K562 (cell line): ENCODE results near the gene PRPF8. TPM values are rescaled to one million over a fixed set of nuclear protein-coding genes. Genes with fewer than 3 reads are reported as not detected.

Source experiments
- BHLHE40 ChIP-seq: IDR thresholded peaks from 2 replicates; pipeline ENCODE4 v1.6.1; 2011; ENCODE audit warnings: low read length, improper control_type of control experiment
- CHCHD3 ChIP-seq: fragments of 250-450 bp; sonication (Bioruptor Pico); IDR thresholded peaks from 2 replicates; pipeline ENCODE4 v2.1.2; 2022; ENCODE audit warnings: mild to moderate bottlenecking
- ESRRA ChIP-seq: fragments of 450-650 bp; IDR thresholded peaks from 2 replicates; pipeline ENCODE4 v1.6.1; 2014; ENCODE audit warnings: low read depth, mild to moderate bottlenecking, moderate library complexity, borderline replicate concordance
- FOXM1 ChIP-seq, 2 experiments: fragments of 450-650 bp in 1 of 2; sonication (generic) in 1 of 2; formaldehyde crosslinking in 1 of 2; IDR thresholded peaks; 2 replicates each; pipeline versions ENCODE4 v1.6.1 to v1.9.0; 2017 to 2022; ENCODE audit warnings: low read depth in 2 of 2, mild to moderate bottlenecking in 2 of 2, missing genetic modification reagents in 1 of 2, moderate library complexity in 1 of 2
- HBP1 ChIP-seq: fragments of 450-650 bp; formaldehyde crosslinking; IDR thresholded peaks from 2 replicates; pipeline ENCODE4 v1.4.0; 2022; ENCODE audit warnings: missing genetic modification characterization
- HCFC1 ChIP-seq: IDR thresholded peaks from 2 replicates; pipeline ENCODE4 v1.6.1; 2012; ENCODE audit warnings: low read depth, low read length, improper control_type of control experiment
- NCOA6 ChIP-seq: fragments of 450-650 bp; IDR thresholded peaks from 2 replicates; pipeline ENCODE4 v1.6.1; 2017; ENCODE audit warnings: mild to moderate bottlenecking
- POLR2A ChIP-seq: fragments of 450-650 bp; conservative IDR thresholded peaks from 2 replicates; pipeline ENCODE4 v1.6.1; 2016
- PURB ChIP-seq: sonication (generic); formaldehyde crosslinking; IDR thresholded peaks from 2 replicates; pipeline ENCODE4 v1.9.0; 2021; ENCODE audit warnings: low read depth, mild to moderate bottlenecking, missing genetic modification reagents
- RB1 ChIP-seq: fragments of 450-650 bp; IDR thresholded peaks from 2 replicates; pipeline ENCODE4 v1.6.1; 2017; ENCODE audit warnings: low read depth, mild to moderate bottlenecking
- RBM34 ChIP-seq: fragments of 200-400 bp; formaldehyde crosslinking; IDR thresholded peaks from 2 replicates; pipeline ENCODE4 v1.6.1; 2018; ENCODE audit warnings: low read length, borderline replicate concordance; ENCODE audit not compliant: insufficient read depth
- RFX1 ChIP-seq: fragments of 450-650 bp; IDR thresholded peaks from 2 replicates; pipeline ENCODE4 v1.6.1; 2016; ENCODE audit warnings: mild to moderate bottlenecking, moderate library complexity
- TCFL5 ChIP-seq: fragments of 250-450 bp; sonication (Bioruptor Pico); conservative IDR thresholded peaks from 2 replicates; pipeline ENCODE4 v1.6.1; 2021; ENCODE audit warnings: mild to moderate bottlenecking, moderate library complexity, matching md5 sums
- U2AF1 ChIP-seq: fragments of 200-400 bp; formaldehyde crosslinking; optimal IDR thresholded peaks from 2 replicates; pipeline ENCODE3; 2017; ENCODE audit warnings: mild to moderate bottlenecking, low read depth, low read length, moderate library complexity
- ZNF175 ChIP-seq: fragments of 200-800 bp; sonication (Bioruptor generic); IDR thresholded peaks from 2 replicates; pipeline ENCODE4 v1.6.1; 2016; ENCODE audit warnings: low read depth, mild to moderate bottlenecking, missing genetic modification characterization, missing compliant biosample characterization
- polyA plus RNA-seq, 8 experiments: library from polyadenylated mRNA; depleted of rRNA in 4 of 8; stranded (reverse) in 5 of 8; unstranded in 3 of 8; fragments of >200 nt; fragmentation: Nextera tagmentation in 2 of 8; fragmentation: Illumina TruSeq in 1 of 8; extraction: Ambion mirVana in 2 of 8; extraction: Trizol in 1 of 8; gene quantifications; 2 replicates each; pipeline versions ENCODE4 v1.2.1 to v1.2.3, GENCODE V29; 2011 to 2014; ENCODE audit warnings: inconsistent platforms in 1 of 8, missing spikeins in 1 of 8
- total RNA-seq, 7 experiments: library from RNA; depleted of rRNA in 6 of 7; stranded (reverse); fragments of >200 nt in 6 of 7; fragmentation: Illumina TruSeq in 2 of 7; extraction: Trizol in 2 of 7; gene quantifications; 2 replicates each; pipeline versions ENCODE4 v1.2.1 to v1.2.3, GENCODE V29; 2011 to 2021; ENCODE audit warnings: low replicate concordance in 1 of 7
- TF ChIP-seq, protein P1 (sequence below): fragments of 250-450 bp; sonication (Bioruptor Pico); IDR thresholded peaks from 2 replicates; pipeline ENCODE4 v1.8.0; 2022; ENCODE audit warnings: moderate library complexity, mild to moderate bottlenecking, inconsistent platforms
- TF ChIP-seq, protein P2 (sequence below), 3 experiments: fragments of 200-800 bp in 1 of 3; sonication (Bioruptor generic) in 1 of 3; sonication (generic) in 1 of 3; formaldehyde crosslinking in 1 of 3; IDR thresholded peaks; 2 replicates each; pipeline versions ENCODE4 v1.6.1 to v1.8.0; 2016 to 2022; ENCODE audit warnings: mild to moderate bottlenecking in 2 of 3, missing compliant biosample characterization in 2 of 3, missing genetic modification characterization in 2 of 3, missing genetic modification reagents in 1 of 3
- TF ChIP-seq, protein P3 (sequence below): sonication (generic); formaldehyde crosslinking; IDR thresholded peaks from 2 replicates; pipeline ENCODE4 v1.8.0; 2022; ENCODE audit warnings: mild to moderate bottlenecking, missing genetic modification reagents
- TF ChIP-seq, protein P4 (sequence below): fragments of 200-800 bp; sonication (Bioruptor generic); IDR thresholded peaks from 2 replicates; pipeline ENCODE4 v1.6.1; 2017; ENCODE audit warnings: missing genetic modification characterization, missing compliant biosample characterization

Gene PRPF8
- total and polyA plus RNA-seq, 9 of the 15 experiments (the other 6 are each of a cell fraction or from before 2014, with no cell fraction given), result 64.3 to 294 (median 85.9) TPM

DNA sequence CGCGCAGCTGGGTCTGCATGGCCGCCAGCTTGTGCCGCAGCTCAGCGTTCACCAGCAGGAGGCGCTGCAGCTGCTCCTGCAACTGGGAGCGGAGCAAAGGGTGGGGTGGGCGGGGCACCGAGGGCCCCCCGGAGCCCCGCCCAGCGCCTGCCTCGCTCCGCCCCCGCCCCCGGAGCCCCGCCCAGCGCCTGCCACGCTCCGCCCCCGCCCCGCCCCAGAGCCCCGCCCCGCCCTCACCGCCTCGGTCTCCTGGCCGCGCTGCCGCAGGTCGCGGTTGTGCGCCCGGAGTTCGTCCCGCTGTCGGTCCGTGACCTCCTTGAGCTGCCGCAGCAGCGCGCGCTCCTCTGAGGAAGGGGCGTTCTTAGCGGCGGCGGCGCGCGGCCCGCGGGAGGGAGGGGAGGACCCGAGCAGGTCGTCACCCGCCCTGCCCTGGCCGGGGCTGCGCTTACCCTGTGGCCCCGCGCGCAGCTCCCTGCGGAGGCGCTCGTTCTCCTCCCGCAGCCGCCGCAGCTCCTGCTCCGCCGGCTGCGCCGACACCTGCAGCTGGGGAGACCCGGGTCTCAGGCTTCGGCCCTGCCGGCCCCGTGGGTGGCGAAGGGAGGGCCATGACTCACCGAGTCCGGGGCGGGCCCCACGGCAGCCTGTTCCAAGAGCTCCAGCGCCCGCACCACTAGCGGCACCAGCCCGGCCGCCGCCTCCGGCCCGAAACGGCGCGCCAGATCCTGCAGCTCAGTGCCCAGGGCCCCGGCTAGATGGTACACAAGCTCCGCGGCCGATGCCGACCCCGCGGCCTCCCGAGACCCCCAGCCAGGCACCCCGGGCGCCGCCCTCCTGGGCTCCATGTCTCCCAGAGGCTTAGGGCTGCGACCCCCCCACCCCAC, 35.5 kb downstream of the PRPF8 start (continued):
- TF ChIP-seq RBM34 (0 out of 2 replicates have a peak, but pooled peaks have one; percentile 88), ZNF175 (CRISPR knock-in tag) (no peak), FOXM1 (IDR thresholded peaks at IDR 0.05; ENCODE audit: low read depth) (no peak), FOXM1 (CRISPR knock-in tag; IDR thresholded peaks at IDR 0.05; ENCODE audit: low read depth) (peak; percentile 79; the same call in 1 of the 2 replicates), ESRRA (no peak), RB1 (peak; percentile 67; the same call in 1 of the 2 replicates), NCOA6 (no peak), PURB (CRISPR knock-in tag) (no peak), TCFL5 (CRISPR knock-in tag) (no peak), BHLHE40 (peak; percentile 42; the same call in 1 of the 2 replicates), CHCHD3 (no peak), POLR2A (peak; percentile 85), HCFC1 (peak; percentile 34; the same call in 1 of the 2 replicates), HBP1 (CRISPR knock-in tag) (0 out of 2 replicates have a peak, but pooled peaks have one; percentile 4), U2AF1 (peak; percentile 75), RFX1 (no peak)
- TF ChIP-seq, protein P1, sequence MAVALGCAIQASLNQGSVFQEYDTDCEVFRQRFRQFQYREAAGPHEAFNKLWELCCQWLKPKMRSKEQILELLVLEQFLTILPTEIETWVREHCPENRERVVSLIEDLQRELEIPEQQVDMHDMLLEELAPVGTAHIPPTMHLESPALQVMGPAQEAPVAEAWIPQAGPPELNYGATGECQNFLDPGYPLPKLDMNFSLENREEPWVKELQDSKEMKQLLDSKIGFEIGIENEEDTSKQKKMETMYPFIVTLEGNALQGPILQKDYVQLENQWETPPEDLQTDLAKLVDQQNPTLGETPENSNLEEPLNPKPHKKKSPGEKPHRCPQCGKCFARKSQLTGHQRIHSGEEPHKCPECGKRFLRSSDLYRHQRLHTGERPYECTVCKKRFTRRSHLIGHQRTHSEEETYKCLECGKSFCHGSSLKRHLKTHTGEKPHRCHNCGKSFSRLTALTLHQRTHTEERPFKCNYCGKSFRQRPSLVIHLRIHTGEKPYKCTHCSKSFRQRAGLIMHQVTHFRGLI (CRISPR knock-in tag), result peak; percentile 95; the same call in 1 of the 2 replicates
- TF ChIP-seq, protein P2, sequence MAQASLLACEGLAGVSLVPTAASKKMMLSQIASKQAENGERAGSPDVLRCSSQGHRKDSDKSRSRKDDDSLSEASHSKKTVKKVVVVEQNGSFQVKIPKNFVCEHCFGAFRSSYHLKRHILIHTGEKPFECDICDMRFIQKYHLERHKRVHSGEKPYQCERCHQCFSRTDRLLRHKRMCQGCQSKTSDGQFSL (CRISPR knock-in tag; IDR thresholded peaks at IDR 0.05), result peak; percentile 66; the same call in 1 of the 2 replicates
- TF ChIP-seq, protein P2 (tag; IDR thresholded peaks at IDR 0.05), result peak in 1 of 2 experiments; percentile 91; a peak in 2 of 4 replicates
- TF ChIP-seq, protein P3, sequence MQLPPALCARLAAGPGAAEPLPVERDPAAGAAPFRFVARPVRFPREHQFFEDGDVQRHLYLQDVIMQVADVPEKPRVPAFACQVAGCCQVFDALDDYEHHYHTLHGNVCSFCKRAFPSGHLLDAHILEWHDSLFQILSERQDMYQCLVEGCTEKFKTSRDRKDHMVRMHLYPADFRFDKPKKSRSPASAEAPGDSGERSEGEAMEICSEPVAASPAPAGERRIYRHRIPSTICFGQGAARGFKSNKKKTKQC (CRISPR knock-in tag), result peak; percentile 3; the same call in 1 of the 2 replicates
- TF ChIP-seq, protein P4, sequence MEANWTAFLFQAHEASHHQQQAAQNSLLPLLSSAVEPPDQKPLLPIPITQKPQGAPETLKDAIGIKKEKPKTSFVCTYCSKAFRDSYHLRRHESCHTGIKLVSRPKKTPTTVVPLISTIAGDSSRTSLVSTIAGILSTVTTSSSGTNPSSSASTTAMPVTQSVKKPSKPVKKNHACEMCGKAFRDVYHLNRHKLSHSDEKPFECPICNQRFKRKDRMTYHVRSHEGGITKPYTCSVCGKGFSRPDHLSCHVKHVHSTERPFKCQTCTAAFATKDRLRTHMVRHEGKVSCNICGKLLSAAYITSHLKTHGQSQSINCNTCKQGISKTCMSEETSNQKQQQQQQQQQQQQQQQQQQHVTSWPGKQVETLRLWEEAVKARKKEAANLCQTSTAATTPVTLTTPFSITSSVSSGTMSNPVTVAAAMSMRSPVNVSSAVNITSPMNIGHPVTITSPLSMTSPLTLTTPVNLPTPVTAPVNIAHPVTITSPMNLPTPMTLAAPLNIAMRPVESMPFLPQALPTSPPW (CRISPR knock-in tag), result peak; percentile 74
- TF ChIP-seq, all 486 proteins: peak for 88
